NB4 (cell line): ENCODE measurements around the gene IGSF8.

Source experiments
- CTCF ChIP-seq: IDR thresholded peaks from one replicate; pipeline ENCODE4 v1.5.1; 2012; ENCODE audit warnings: low read depth, low read length
- MYC ChIP-seq: IDR thresholded peaks from 2 replicates; pipeline ENCODE4 v1.6.1; 2011; ENCODE audit warnings: low read depth, low read length
- POLR2A ChIP-seq: IDR thresholded peaks from 2 replicates; pipeline ENCODE4 v1.6.1; 2011; ENCODE audit warnings: mild to moderate bottlenecking; ENCODE audit not compliant: insufficient read length; ENCODE audit errors: extremely low read depth

- TF ChIP-seq CTCF (no peak), POLR2A (no peak), MYC (no peak)
Measured at GRCh38 chr1:160148121-160148520, 49.7 kb upstream of the IGSF8 start.
